Nucleus accumbens (tissue), 56 donors: Measurements from ENCODE around the gene ENKUR.
"Not testable (repeated sequence)": the region's sequence is repeated elsewhere in the genome, so short reads cannot be mapped to it uniquely, and the experiment has no call there.

Source experiments
- DNase-seq, 56 donors: peaks; one replicate each; lab custom pipeline; 2025; lab: John Stamatoyannopoulos, UW

The ENKUR gene

GRCh38 chr10:24981161-24981710, 34.7 kb downstream of the ENKUR start:
- no peak for DNase-seq

GRCh38 chr10:24979685-24980084, 36.3 kb downstream of the ENKUR start:
- DNase-seq: no peak

GRCh38 chr10:24974976-24975375, 41.0 kb downstream of the ENKUR start:
- DNase-seq: no peak

GRCh38 chr10:24973163-24973562, 42.8 kb downstream of the ENKUR start:
- no peak for DNase-seq

- DNase-seq: no peak
Measured at GRCh38 chr10:24971374-24971773, 44.6 kb downstream of the ENKUR start.

GRCh38 chr10:24969841-24970281, 46.1 kb downstream of the ENKUR start:
- no peak for DNase-seq

GRCh38 chr10:24968951-24969350, 47.0 kb downstream of the ENKUR start:
- DNase-seq: not testable (repeated sequence)

- no peak for DNase-seq
Measured at GRCh38 chr10:24968349-24968748, 47.6 kb downstream of the ENKUR start.

GRCh38 chr10:24966962-24967481, 48.9 kb downstream of the ENKUR start:
- DNase-seq: no peak

- no peak for DNase-seq
Measured at GRCh38 chr10:24965051-24965450, 50.9 kb downstream of the ENKUR start.

GRCh38 chr10:24963521-24964041, 52.4 kb downstream of the ENKUR start:
- DNase-seq: no peak

- no peak for DNase-seq
Measured at GRCh38 chr10:24962995-24963394, 53.0 kb downstream of the ENKUR start.

- no peak for DNase-seq
Measured at GRCh38 chr10:24961582-24961981, 54.4 kb downstream of the ENKUR start.

GRCh38 chr10:24959382-24959730, 56.6 kb downstream of the ENKUR start:
- no peak for DNase-seq

- DNase-seq: peak in 48 of 56 donors; percentile 15 to 82 (median 56)
Measured at GRCh38 chr10:24958721-24959381, 57.1 kb downstream of the ENKUR start.

- no peak for DNase-seq
Measured at GRCh38 chr10:24958091-24958720, 57.8 kb downstream of the ENKUR start.

- DNase-seq: not testable (repeated sequence)
Measured at GRCh38 chr10:24957624-24958051, 58.3 kb downstream of the ENKUR start.

- no peak for DNase-seq
Measured at GRCh38 chr10:24953675-24954074, 62.3 kb downstream of the ENKUR start.

GRCh38 chr10:24952707-24953645, 63.0 kb downstream of the ENKUR start:
- peak in 42 of 56 donors; percentile 37 to 87 (median 70) for DNase-seq

GRCh38 chr10:24952143-24952706, 63.7 kb downstream of the ENKUR start, which contains the start of gene PRTFDC1:
TSS of gene PRTFDC1 (minus strand) at chr10:24952606. CDS start at chr10:24952575, 31 bp downstream.
- peak in 49 of 56 donors; percentile 22 to 85 (median 70) for DNase-seq
